Measurements from ENCODE around the gene C2CD2.

Gene C2CD2

DNA sequence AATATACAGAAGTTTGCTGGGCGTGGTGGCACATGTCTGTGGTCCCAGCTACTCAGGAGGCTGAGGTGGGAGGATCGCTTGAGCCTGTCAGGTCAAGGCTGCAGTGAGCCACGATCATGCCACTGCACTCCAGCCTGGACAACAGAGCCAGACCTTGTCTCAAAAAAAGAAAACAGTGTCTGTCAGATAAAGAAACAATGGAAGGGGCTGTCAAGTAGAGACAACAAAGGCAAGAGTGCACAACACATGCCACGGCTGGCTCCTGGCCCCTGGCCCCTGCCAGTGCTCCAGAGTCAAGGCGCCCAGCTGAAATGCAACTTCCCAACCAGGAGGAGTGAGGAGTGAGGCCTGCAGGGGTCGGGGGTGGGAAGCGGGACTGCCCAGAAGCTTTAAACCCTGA, 107.3 kb downstream of the C2CD2 start:
- TF ChIP-seq TAF1 (IDR thresholded peaks at IDR 0.05; ENCODE audit: borderline replicate concordance, insufficient read depth, low read length) (no peak), SIN3A (IDR thresholded peaks at IDR 0.05; ENCODE audit: borderline replicate concordance, insufficient read depth, low read length) (no peak), FOXP2 (optimal IDR thresholded peaks at IDR 0.05; ENCODE audit: borderline replicate concordance, extremely low read depth, extremely low read length, insufficient read depth) (no peak), POLR2AphosphoS5 (IDR thresholded peaks at IDR 0.05; ENCODE audit: low read depth, low read length) (no peak)
- TF ChIP-seq, protein P1, sequence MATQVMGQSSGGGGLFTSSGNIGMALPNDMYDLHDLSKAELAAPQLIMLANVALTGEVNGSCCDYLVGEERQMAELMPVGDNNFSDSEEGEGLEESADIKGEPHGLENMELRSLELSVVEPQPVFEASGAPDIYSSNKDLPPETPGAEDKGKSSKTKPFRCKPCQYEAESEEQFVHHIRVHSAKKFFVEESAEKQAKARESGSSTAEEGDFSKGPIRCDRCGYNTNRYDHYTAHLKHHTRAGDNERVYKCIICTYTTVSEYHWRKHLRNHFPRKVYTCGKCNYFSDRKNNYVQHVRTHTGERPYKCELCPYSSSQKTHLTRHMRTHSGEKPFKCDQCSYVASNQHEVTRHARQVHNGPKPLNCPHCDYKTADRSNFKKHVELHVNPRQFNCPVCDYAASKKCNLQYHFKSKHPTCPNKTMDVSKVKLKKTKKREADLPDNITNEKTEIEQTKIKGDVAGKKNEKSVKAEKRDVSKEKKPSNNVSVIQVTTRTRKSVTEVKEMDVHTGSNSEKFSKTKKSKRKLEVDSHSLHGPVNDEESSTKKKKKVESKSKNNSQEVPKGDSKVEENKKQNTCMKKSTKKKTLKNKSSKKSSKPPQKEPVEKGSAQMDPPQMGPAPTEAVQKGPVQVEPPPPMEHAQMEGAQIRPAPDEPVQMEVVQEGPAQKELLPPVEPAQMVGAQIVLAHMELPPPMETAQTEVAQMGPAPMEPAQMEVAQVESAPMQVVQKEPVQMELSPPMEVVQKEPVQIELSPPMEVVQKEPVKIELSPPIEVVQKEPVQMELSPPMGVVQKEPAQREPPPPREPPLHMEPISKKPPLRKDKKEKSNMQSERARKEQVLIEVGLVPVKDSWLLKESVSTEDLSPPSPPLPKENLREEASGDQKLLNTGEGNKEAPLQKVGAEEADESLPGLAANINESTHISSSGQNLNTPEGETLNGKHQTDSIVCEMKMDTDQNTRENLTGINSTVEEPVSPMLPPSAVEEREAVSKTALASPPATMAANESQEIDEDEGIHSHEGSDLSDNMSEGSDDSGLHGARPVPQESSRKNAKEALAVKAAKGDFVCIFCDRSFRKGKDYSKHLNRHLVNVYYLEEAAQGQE (IDR thresholded peaks at IDR 0.05; ENCODE audit: insufficient read depth in 1 of 2, low read depth in 2 of 2, low read length in 2 of 2) = no peak

DNA sequence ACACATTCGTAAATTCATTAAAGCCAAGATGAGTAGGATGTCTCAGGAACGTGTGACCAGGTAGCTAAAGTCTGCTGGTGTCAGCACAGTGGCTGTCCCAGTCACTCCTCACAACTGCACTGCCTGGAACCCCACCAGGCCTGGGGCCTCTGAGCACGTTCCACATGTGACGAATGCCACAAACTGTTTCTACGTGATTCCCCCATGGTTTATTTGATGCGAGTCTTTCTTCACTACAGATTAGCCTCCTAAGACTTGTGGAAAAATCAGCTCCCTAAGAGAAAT, 107.8 kb downstream of the C2CD2 start:
- TF ChIP-seq POLR2AphosphoS5 (IDR thresholded peaks at IDR 0.05; ENCODE audit: low read depth, low read length) = no peak
- TF ChIP-seq, protein P1 (IDR thresholded peaks at IDR 0.05; ENCODE audit: insufficient read depth in 1 of 2, low read depth in 2 of 2, low read length in 2 of 2) = no peak
- no peak for TF ChIP-seq FOXP2 (optimal IDR thresholded peaks at IDR 0.05; ENCODE audit: borderline replicate concordance, extremely low read depth, extremely low read length, insufficient read depth)
- TF ChIP-seq TAF1 (IDR thresholded peaks at IDR 0.05; ENCODE audit: borderline replicate concordance, insufficient read depth, low read length) = no peak
- TF ChIP-seq SIN3A (IDR thresholded peaks at IDR 0.05; ENCODE audit: borderline replicate concordance, insufficient read depth, low read length) = no peak

DNA sequence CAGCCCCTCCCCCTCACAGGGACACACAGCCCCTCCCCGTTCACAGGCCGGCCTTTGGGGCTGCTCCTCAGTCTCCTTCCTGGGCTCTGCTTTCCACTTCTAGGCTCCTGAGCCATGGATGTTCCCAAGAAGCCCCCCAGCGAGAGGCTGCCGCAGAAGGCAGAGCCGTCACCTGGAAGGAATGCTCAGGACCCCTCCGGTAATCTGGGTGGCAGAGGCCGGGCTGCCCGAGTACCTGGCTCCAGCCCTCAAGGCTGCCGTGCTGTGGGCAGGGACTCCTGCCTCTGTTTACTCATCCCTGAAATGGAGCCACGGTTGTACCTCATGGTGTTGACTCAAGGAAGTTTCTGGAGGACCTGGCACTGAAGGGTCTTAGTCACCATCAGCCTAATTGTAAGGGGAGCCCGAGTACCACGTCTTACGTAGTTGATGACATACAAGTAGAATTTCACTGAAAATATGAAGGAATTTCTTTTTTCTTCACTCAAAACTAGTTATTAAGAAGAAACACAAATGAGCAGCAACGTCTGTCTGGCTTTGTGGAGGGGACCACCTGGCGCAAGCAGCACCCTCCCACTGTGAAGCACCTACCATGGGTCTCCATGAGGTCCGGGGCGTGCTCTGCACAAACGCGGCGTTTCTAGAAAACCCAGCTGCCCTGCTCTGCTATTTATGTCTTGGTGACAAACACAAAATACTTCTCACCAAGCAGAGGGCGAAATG, 108.3 kb downstream of the C2CD2 start:
- TF ChIP-seq, protein P1 (IDR thresholded peaks at IDR 0.05; ENCODE audit: insufficient read depth in 1 of 2, low read depth in 2 of 2, low read length in 2 of 2) = no peak
- TF ChIP-seq POLR2AphosphoS5 (IDR thresholded peaks at IDR 0.05; ENCODE audit: low read depth, low read length) = no peak
- no peak for TF ChIP-seq TAF1 (IDR thresholded peaks at IDR 0.05; ENCODE audit: borderline replicate concordance, insufficient read depth, low read length)
- TF ChIP-seq FOXP2 (optimal IDR thresholded peaks at IDR 0.05; ENCODE audit: borderline replicate concordance, extremely low read depth, extremely low read length, insufficient read depth) = no peak
- TF ChIP-seq SIN3A (IDR thresholded peaks at IDR 0.05; ENCODE audit: borderline replicate concordance, insufficient read depth, low read length) = no peak

DNA sequence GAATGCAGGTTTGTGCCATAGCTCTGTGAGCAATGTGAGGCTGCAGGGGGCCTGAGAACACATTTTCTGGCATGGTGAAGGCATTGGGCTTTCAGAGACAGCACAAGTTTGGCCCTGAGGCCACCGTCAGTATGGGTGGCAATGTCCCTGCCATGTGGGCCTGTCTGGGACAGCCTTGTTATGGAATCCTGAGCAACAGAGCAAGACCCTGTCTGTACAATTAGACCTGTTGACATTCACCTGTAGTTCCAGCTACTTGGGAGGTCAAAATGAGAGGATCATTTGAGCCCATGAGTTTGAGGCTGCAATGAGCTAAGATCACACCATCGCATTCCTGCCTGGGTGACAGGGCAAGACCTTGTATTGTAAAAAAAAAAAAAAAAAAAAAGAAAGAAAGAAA, 110.2 kb downstream of the C2CD2 start:
- TF ChIP-seq TAF1 (IDR thresholded peaks at IDR 0.05; ENCODE audit: borderline replicate concordance, insufficient read depth, low read length) = no peak
- no peak for TF ChIP-seq POLR2AphosphoS5 (IDR thresholded peaks at IDR 0.05; ENCODE audit: low read depth, low read length)
- TF ChIP-seq FOXP2 (optimal IDR thresholded peaks at IDR 0.05; ENCODE audit: borderline replicate concordance, extremely low read depth, extremely low read length, insufficient read depth) = no peak
- no peak for TF ChIP-seq SIN3A (IDR thresholded peaks at IDR 0.05; ENCODE audit: borderline replicate concordance, insufficient read depth, low read length)
- TF ChIP-seq, protein P1 (IDR thresholded peaks at IDR 0.05; ENCODE audit: insufficient read depth in 1 of 2, low read depth in 2 of 2, low read length in 2 of 2) = no peak

Data from PFSK-1 (cell line).